A673 (cell line): ENCODE results near the gene ZC3HAV1L. TPM values are rescaled to one million over a fixed set of nuclear protein-coding genes. Genes with fewer than 3 reads are reported as not detected.
A peak's percentile ranks its signal among the peaks of the same experiment; 100 is the strongest.
"Not testable (repeated sequence)": the region's sequence is repeated elsewhere in the genome, so short reads cannot be mapped to it uniquely, and the experiment has no call there.

ENCODE experiments used
- BruUV-seq: library from RNA; stranded (reverse); fragments of 400-500 nt; replicated peaks from 2 replicates; lab custom pipeline; 2021; lab: Mats Ljungman, UMichigan
- CTCF ChIA-PET: fragments of 300-600 bp; sonication (Branson Sonifier 250); formaldehyde crosslinking; loops from one replicate; lab custom pipeline; 2022; ENCODE audit warnings: antibody characterized with exemption; lab: Charles Lee
- POLR2A ChIA-PET: fragments of 300-600 bp; sonication (Branson Sonifier 250); formaldehyde crosslinking; loops from one replicate; lab custom pipeline; 2022; ENCODE audit warnings: antibody characterized with exemption; ENCODE audit not compliant: low non-redundant PET; lab: Charles Lee
- DNase-seq: peaks from one replicate; pipeline ENCODE4 v3.0.0-alpha.2; 2015; ENCODE audit warnings: low spot score
- H3K27ac ChIP-seq: fragments of 200-600 bp; sonication (generic); 2 replicates; pipeline ENCODE4 v1.5.1; 2016; ENCODE audit warnings: mixed run types, low read depth, mild to moderate bottlenecking, mixed read lengths, antibody characterized with exemption, low read length; ENCODE audit not compliant: poor library complexity, severe bottlenecking
- H3K27me3 ChIP-seq: fragments of 200-600 bp; sonication (generic); replicated peaks from 2 replicates; pipeline ENCODE4 v1.6.1; 2017; ENCODE audit warnings: mixed run types, low read depth, mild to moderate bottlenecking, mixed read lengths, antibody characterized with exemption, low read length; ENCODE audit not compliant: insufficient read depth, poor library complexity
- H3K36me3 ChIP-seq: fragments of 200-600 bp; sonication (generic); 2 replicates; pipeline ENCODE4 v1.6.1; 2016; ENCODE audit warnings: mixed run types, mild to moderate bottlenecking, mixed read lengths, antibody characterized with exemption, low read length; ENCODE audit not compliant: insufficient read depth, poor library complexity, severe bottlenecking
- H3K4me1 ChIP-seq: fragments of 200-600 bp; sonication (generic); 2 replicates; pipeline ENCODE4 v1.6.1; 2017; ENCODE audit warnings: mixed run types, mild to moderate bottlenecking, mixed read lengths, antibody characterized with exemption, low read length; ENCODE audit not compliant: insufficient read depth, poor library complexity, severe bottlenecking
- H3K4me3 ChIP-seq: fragments of 200-600 bp; sonication (generic); 2 replicates; pipeline ENCODE4 v1.5.1; 2016; ENCODE audit warnings: low read depth, mixed run types, mild to moderate bottlenecking, mixed read lengths, low read length; ENCODE audit not compliant: poor library complexity, severe bottlenecking
- H3K9me3 ChIP-seq: fragments of 200-600 bp; sonication (generic); 2 replicates; pipeline ENCODE4 v1.6.1; 2016; ENCODE audit warnings: mixed run types, low read depth, mild to moderate bottlenecking, mixed read lengths, antibody characterized with exemption, low read length; ENCODE audit not compliant: poor library complexity, severe bottlenecking
- EZH2 ChIP-seq: fragments of 200-600 bp; sonication (generic); IDR thresholded peaks from 2 replicates; pipeline ENCODE4 v1.6.1; 2017; ENCODE audit warnings: borderline replicate concordance, low read depth, mild to moderate bottlenecking, mixed read lengths, antibody characterized with exemption, low read length; ENCODE audit not compliant: poor library complexity, severe bottlenecking
- intact Hi-C: fragments of 100-400 bp; cut with micrococcal nuclease; formaldehyde crosslinking; loops from one replicate; pipeline ENCODE4 v1.10.0; 2022; ENCODE audit not compliant: unreplicated experiment
- total RNA-seq: library from RNA; stranded (reverse); gene quantifications from 2 replicates; pipeline ENCODE4 v1.2.3, GENCODE V29; 2021
- TF ChIP-seq, protein P1 (sequence below): fragments of 300-800, 200-600 bp; sonication (generic); conservative IDR thresholded peaks from 2 replicates; pipeline ENCODE4 v1.5.1; 2017; ENCODE audit warnings: low read depth, mild to moderate bottlenecking, antibody characterized with exemption, low read length, moderate library complexity, mixed read lengths

ZC3HAV1L gene
- total RNA-seq, 1 experiment from 2014 or later = 36.5 TPM

DNA sequence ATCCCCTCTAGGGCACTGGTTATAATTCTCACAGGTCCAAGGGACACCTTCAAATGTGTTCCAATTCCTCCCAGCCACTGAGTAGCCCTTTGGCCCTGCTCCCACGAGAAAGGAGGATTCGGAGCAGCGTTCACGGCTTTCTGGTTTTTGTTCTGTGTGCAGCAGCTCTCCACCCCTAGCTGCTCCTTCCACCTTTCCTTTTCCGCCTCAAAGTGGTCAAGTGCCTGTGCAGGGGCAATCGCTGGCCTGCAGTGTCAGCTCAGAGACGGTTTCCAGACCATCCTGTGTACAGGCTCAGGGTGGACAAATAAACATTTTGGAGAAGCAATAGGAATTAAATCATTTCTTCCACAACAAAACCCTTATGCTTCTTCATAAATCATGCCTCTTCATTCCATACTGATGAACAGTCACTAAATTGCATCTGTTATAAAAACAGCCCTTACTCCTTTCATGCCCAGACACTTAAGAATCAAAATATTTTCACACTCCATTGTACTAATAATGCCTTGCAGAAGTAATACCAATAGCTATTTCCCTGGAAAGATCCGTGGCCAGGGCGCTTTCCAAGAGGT is 55.8 kb downstream of the ZC3HAV1L start:
- Histone ChIP-seq H3K27ac (no peak overlapping the region), H3K36me3 (no peaks in the 10 kb centered on the region), H3K4me1 (peaks cover 19% of the 10 kb centered on the region), H3K9me3 (no peaks in the 10 kb centered on the region), H3K27me3 (peaks cover 28% of the 10 kb centered on the region), H3K4me3 (peak overlapping the region; percentile 56)
- POLR2A ChIA-PET = no interaction called here
- intact Hi-C loops = loop anchor here (5.0 kb wide), 1 partner anchor 93 kb away; no protein-coding TSS in a partner anchor
- no peak for DNase-seq
- no peak for TF ChIP-seq EZH2
- TF ChIP-seq, protein P1, sequence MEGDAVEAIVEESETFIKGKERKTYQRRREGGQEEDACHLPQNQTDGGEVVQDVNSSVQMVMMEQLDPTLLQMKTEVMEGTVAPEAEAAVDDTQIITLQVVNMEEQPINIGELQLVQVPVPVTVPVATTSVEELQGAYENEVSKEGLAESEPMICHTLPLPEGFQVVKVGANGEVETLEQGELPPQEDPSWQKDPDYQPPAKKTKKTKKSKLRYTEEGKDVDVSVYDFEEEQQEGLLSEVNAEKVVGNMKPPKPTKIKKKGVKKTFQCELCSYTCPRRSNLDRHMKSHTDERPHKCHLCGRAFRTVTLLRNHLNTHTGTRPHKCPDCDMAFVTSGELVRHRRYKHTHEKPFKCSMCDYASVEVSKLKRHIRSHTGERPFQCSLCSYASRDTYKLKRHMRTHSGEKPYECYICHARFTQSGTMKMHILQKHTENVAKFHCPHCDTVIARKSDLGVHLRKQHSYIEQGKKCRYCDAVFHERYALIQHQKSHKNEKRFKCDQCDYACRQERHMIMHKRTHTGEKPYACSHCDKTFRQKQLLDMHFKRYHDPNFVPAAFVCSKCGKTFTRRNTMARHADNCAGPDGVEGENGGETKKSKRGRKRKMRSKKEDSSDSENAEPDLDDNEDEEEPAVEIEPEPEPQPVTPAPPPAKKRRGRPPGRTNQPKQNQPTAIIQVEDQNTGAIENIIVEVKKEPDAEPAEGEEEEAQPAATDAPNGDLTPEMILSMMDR = no peak
- CTCF ChIA-PET = no interaction called here
- BruUV-seq = no TSS peak

GRCh38 chr7:138979226-138979979 is 56.4 kb downstream of the ZC3HAV1L start:
- POLR2A ChIA-PET = no interaction called here
- intact Hi-C loops = loop anchor here (5.0 kb wide), 1 partner anchor 92 kb away; no protein-coding TSS in a partner anchor
- peak; percentile 31 for DNase-seq
- peaks cover 24% of the 10 kb centered on the region for H3K4me1 ChIP-seq
- H3K27me3 ChIP-seq = peaks cover 28% of the 10 kb centered on the region
- CTCF ChIA-PET = no interaction called here
- BruUV-seq = no TSS peak
- no peak overlapping the region for H3K4me3 ChIP-seq
- no peaks in the 10 kb centered on the region for H3K36me3 ChIP-seq
- H3K27ac ChIP-seq = no peak overlapping the region
- TF ChIP-seq, protein P1 = no peak
- TF ChIP-seq EZH2 = no peak
- H3K9me3 ChIP-seq = no peaks in the 10 kb centered on the region

DNA sequence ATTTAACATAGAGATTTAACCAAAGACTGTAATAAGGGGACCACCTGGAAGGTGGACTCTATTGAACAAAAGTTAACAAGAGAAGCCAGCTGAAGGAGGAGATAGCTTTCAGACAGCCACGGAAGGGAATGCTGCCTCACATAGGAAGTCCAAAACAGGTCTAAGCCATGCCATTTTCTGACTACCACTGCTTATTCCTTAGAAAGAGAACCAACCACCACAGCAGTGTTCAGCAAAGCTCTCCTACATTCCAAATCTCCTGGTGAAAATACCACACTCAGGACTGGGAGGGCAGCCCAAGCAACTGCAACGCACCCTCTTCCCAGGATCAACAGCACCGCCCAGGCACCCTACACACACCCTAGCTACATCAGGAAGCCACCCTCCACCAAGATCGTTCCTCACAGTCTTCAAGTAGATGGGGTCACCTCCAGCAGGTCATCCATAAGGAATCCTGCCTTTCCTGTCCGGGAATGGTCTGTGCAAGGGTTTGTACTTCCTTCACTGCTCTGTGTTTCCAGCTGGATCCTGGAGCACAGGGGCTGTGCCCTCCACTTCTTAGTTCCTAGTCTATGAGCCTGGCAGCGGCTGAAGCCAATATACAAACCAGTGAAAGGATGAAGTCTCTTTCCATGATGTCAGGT is 57.2 kb downstream of the ZC3HAV1L start:
- POLR2A ChIA-PET = no interaction called here
- intact Hi-C loops = loop anchor here (5.0 kb wide), 1 partner anchor 91 kb away; no protein-coding TSS in a partner anchor
- no TSS peak for BruUV-seq

GRCh38 chr7:138976161-138976560 is 59.7 kb downstream of the ZC3HAV1L start:
- CTCF ChIA-PET = interaction anchor here (1.5 to 1.8 kb wide), 2 partner anchors 41 to 90 kb away, joined by 4 to 5 read pairs; no protein-coding TSS in a partner anchor
- H3K4me3 ChIP-seq, POLR2A ChIA-PET, BruUV-seq, DNase-seq, H3K27ac ChIP-seq, H3K36me3 ChIP-seq, H3K9me3 ChIP-seq: not testable (repeated sequence)
- intact Hi-C loops = loop anchor here (5.0 kb wide), 1 partner anchor 89 kb away; no protein-coding TSS in a partner anchor
- Histone ChIP-seq H3K27me3 (peaks cover 20% of the 10 kb centered on the region), H3K4me1 (peaks cover 24% of the 10 kb centered on the region)

More for the DNA sequence above, 57.2 kb downstream of the ZC3HAV1L start:
- Histone ChIP-seq H3K9me3 (no peaks in the 10 kb centered on the region), H3K4me1 (peaks cover 24% of the 10 kb centered on the region), H3K27ac (no peak overlapping the region), H3K27me3 (peaks cover 28% of the 10 kb centered on the region), H3K36me3 (no peaks in the 10 kb centered on the region), H3K4me3 (no peak overlapping the region)
- TF ChIP-seq, protein P1 = no peak
- no peak for TF ChIP-seq EZH2
- no peak for DNase-seq
- CTCF ChIA-PET = no interaction called here
